Smooth muscle cell (in vitro differentiated cells): ENCODE measurements around the gene PCDHGA1. TPM values are rescaled to one million over a fixed set of nuclear protein-coding genes. Genes with fewer than 3 reads are reported as not detected.

Experiments used
- DNase-seq: peaks from one replicate; lab custom pipeline; 2025; ENCODE audit not compliant: unreplicated experiment; lab: John Stamatoyannopoulos, UW
- H2AFZ ChIP-seq: fragments of 200-600 bp; sonication (generic); 2 replicates; pipeline ENCODE4 v1.6.0; 2016; ENCODE audit warnings: antibody characterized with exemption, low read depth, mild to moderate bottlenecking
- H3F3A ChIP-seq: fragments of 200-600 bp; sonication (generic); 2 replicates; pipeline ENCODE4 v1.6.0; 2017; ENCODE audit warnings: antibody characterized with exemption, low read depth
- H3K27ac ChIP-seq: fragments of 200-600 bp; sonication (generic); 2 replicates; pipeline ENCODE4 v1.5.1; 2016; ENCODE audit warnings: low read depth, mild to moderate bottlenecking
- H3K27me3 ChIP-seq: fragments of 200-600 bp; sonication (generic); 2 replicates; pipeline ENCODE4 v1.6.1; 2016; ENCODE audit warnings: low read depth, mild to moderate bottlenecking
- H3K36me3 ChIP-seq: fragments of 200-600 bp; sonication (generic); 2 replicates; pipeline ENCODE4 v1.5.1; 2016; ENCODE audit warnings: low read depth
- H3K4me1 ChIP-seq: fragments of 200-600 bp; sonication (generic); 2 replicates; pipeline ENCODE4 v1.5.1; 2016; ENCODE audit warnings: low read depth
- H3K4me2 ChIP-seq: fragments of 200-600 bp; sonication (generic); 2 replicates; pipeline ENCODE4 v1.6.0; 2016; ENCODE audit warnings: mild to moderate bottlenecking
- H3K4me3 ChIP-seq: fragments of 200-600 bp; sonication (generic); 2 replicates; pipeline ENCODE4 v1.5.1; 2016; ENCODE audit warnings: mild to moderate bottlenecking
- H3K79me2 ChIP-seq: fragments of 200-600 bp; sonication (generic); 2 replicates; pipeline ENCODE4 v1.6.0; 2016; ENCODE audit warnings: low read depth, mild to moderate bottlenecking
- H3K9ac ChIP-seq: fragments of 200-600 bp; sonication (generic); 2 replicates; pipeline ENCODE4 v1.6.0; 2016; ENCODE audit warnings: low read depth
- H3K9me3 ChIP-seq: fragments of 200-600 bp; sonication (generic); replicated peaks from 2 replicates; pipeline ENCODE4 v1.5.1; 2016; ENCODE audit warnings: low read depth
- H4K20me1 ChIP-seq: fragments of 200-600 bp; sonication (generic); 2 replicates; pipeline ENCODE4 v1.6.0; 2016; ENCODE audit warnings: low read depth
- CTCF ChIP-seq: fragments of 200-600 bp; sonication (generic); IDR thresholded peaks from 2 replicates; pipeline ENCODE4 v1.5.1; 2017; ENCODE audit warnings: borderline replicate concordance, mild to moderate bottlenecking, antibody characterized with exemption; ENCODE audit not compliant: insufficient read depth, poor library complexity, severe bottlenecking
- WGBS: methylation state at CpG from one replicate; pipeline ENCODE4 v1.1.7; 2016; ENCODE audit warnings: low lambda C conversion rate; 5-methylcytosine and 5-hydroxymethylcytosine counted together
- polyA plus RNA-seq: library from polyadenylated mRNA; unstranded; fragments of >200 nt; fragmentation: Nextera tagmentation; extraction: Ambion mirVana; gene quantifications from 2 replicates; pipeline ENCODE4 v1.2.1, GENCODE V29; 2016
- total RNA-seq: library from RNA; depleted of rRNA; stranded (reverse); fragments of >200 nt; gene quantifications from 2 replicates; pipeline ENCODE4 v1.2.3, GENCODE V29; 2014

Gene PCDHGA1
- total and polyA plus RNA-seq, 2 experiments from 2014 or later = 0.05 to 0.63 TPM

GRCh38 chr5:141484641-141485311 is 154.5 kb downstream of the PCDHGA1 start, which contains the start of gene PCDHGC4:
PCDHGC4 (plus strand) TSS chr5:141485030; CDS start chr5:141485174, 144 bp downstream.
- Histone ChIP-seq H3K4me2 (peak within 1 kb of the TSS; percentile 83), H2AFZ (no peak within 1 kb of the TSS), H3K4me1 (peaks cover 12% of the 10 kb centered on the region), H3K27me3 (no peaks in the 10 kb centered on the region), H3K4me3 (peak within 1 kb of the TSS; percentile 46), H3K9ac (no peak within 1 kb of the TSS), H3K36me3 (no peaks in the 10 kb centered on the region), H3K27ac (no peak within 1 kb of the TSS), H3K79me2 (peaks cover 61% of the 10 kb centered on the region), H4K20me1 (peaks cover 99% of the 10 kb centered on the region), H3K9me3 (no peaks in the 10 kb centered on the region), H3F3A (peaks cover 12% of the 10 kb centered on the region)
- no peak for DNase-seq
- WGBS = 13% methylated on average over 39 of the region's 39 CpGs
- no peak for TF ChIP-seq CTCF

- no peak for DNase-seq
- Histone ChIP-seq H3F3A (peaks cover 17% of the 10 kb centered on the region), H3K4me3 (peak overlapping the region; percentile 46), H3K9me3 (no peaks in the 10 kb centered on the region), H3K9ac (no peak overlapping the region), H3K4me2 (no peak overlapping the region), H4K20me1 (peaks cover 99% of the 10 kb centered on the region), H3K79me2 (peaks cover 54% of the 10 kb centered on the region), H2AFZ (no peak overlapping the region), H3K27ac (no peak overlapping the region), H3K36me3 (no peaks in the 10 kb centered on the region), H3K4me1 (peaks cover 12% of the 10 kb centered on the region), H3K27me3 (no peaks in the 10 kb centered on the region)
- no peak for TF ChIP-seq CTCF
- WGBS = 59% methylated on average over 38 of the region's 38 CpGs
These were observed 155.2 kb downstream of the PCDHGA1 start for GRCh38 chr5:141485321-141486055.

- H3K4me2 ChIP-seq = no peak overlapping the region
- no peaks in the 10 kb centered on the region for H3K36me3 ChIP-seq
- peaks cover 12% of the 10 kb centered on the region for H3K4me1 ChIP-seq
- no peaks in the 10 kb centered on the region for H3K27me3 ChIP-seq
- peaks cover 99% of the 10 kb centered on the region for H4K20me1 ChIP-seq
- H2AFZ ChIP-seq = no peak overlapping the region
- H3F3A ChIP-seq = peaks cover 23% of the 10 kb centered on the region
- no peak overlapping the region for H3K27ac ChIP-seq
- no peak for DNase-seq
- H3K4me3 ChIP-seq = no peak overlapping the region
- TF ChIP-seq CTCF = no peak
- no peaks in the 10 kb centered on the region for H3K9me3 ChIP-seq
- H3K79me2 ChIP-seq = peaks cover 53% of the 10 kb centered on the region
- 97% methylated on average over 9 of the region's 9 CpGs for WGBS
- no peak overlapping the region for H3K9ac ChIP-seq
These were observed 155.8 kb downstream of the PCDHGA1 start for GRCh38 chr5:141486091-141486490.
